HFFc6 (cell line): ENCODE data around the gene PACC1. TPM values are rescaled to one million over a fixed set of nuclear protein-coding genes. Genes with fewer than 3 reads are reported as not detected.

Experiments used
- DNase-seq: peaks from one replicate; pipeline ENCODE4 v3.0.0-alpha.2; 2018
- H3K27ac Mint-ChIP-seq: 2 replicates; pipeline ENCODE4 v1.8.0; 2020; ENCODE audit warnings: mild to moderate bottlenecking, mixed read lengths
- H3K27me3 Mint-ChIP-seq: 2 replicates; pipeline ENCODE4 v1.8.0; 2021; ENCODE audit warnings: mild to moderate bottlenecking, moderate library complexity, mixed read lengths; ENCODE audit not compliant: insufficient read depth
- H3K36me3 Mint-ChIP-seq: 2 replicates; pipeline ENCODE4 v1.8.0; 2021; ENCODE audit warnings: low read depth, mixed read lengths
- H3K4me1 Mint-ChIP-seq: 2 replicates; pipeline ENCODE4 v1.8.0; 2020; ENCODE audit warnings: low read depth, mixed read lengths
- H3K4me3 Mint-ChIP-seq: 2 replicates; pipeline ENCODE4 v1.8.0; 2020; ENCODE audit warnings: mild to moderate bottlenecking, moderate library complexity, mixed read lengths
- H3K9me3 Mint-ChIP-seq: 2 replicates; pipeline ENCODE4 v1.8.0; 2020; ENCODE audit warnings: mild to moderate bottlenecking, mixed read lengths
- CTCF ChIP-seq: fragments of 200-600 bp; sonication (generic); IDR thresholded peaks from 2 replicates; pipeline ENCODE4 v1.5.0; 2021; ENCODE audit warnings: antibody characterized with exemption, mild to moderate bottlenecking
- total RNA-seq, 6 experiments: library from RNA; stranded (reverse); fragmentation: NEBNext Ultra II Directional; extraction: Animal tissue kit (Norgen Biotek cat#: 25700); gene quantifications; 2 replicates in 1 of 6; 3 replicates in 5 of 6; pipeline ENCODE4 v1.2.3, GENCODE V29; 2021

Gene PACC1
- total RNA-seq, 6 experiments from 2014 or later, result 6.9 to 7.6 (median 7.4) TPM

- H3K4me1 Mint-ChIP-seq, result peaks cover 39% of the 10 kb centered on the region
- DNase-seq, result no peak
- no peaks in the 10 kb centered on the region for H3K9me3 Mint-ChIP-seq
- H3K4me3 Mint-ChIP-seq, result no peak overlapping the region
- peaks cover 11% of the 10 kb centered on the region; the same call in 1 of the 2 replicates for H3K27me3 Mint-ChIP-seq
- H3K27ac Mint-ChIP-seq, result no peak overlapping the region
- 0 out of 2 replicates have a peak, but pooled peaks cover 4% of the 10 kb centered on the region for H3K36me3 Mint-ChIP-seq
- no peak for TF ChIP-seq CTCF
These were observed 16.3 kb upstream of the PACC1 start for GRCh38 chr1:212430955-212431394.

- H3K9me3 Mint-ChIP-seq, result no peaks in the 10 kb centered on the region
- 0 out of 2 replicates have a peak, but pooled peaks cover 4% of the 10 kb centered on the region for H3K36me3 Mint-ChIP-seq
- peaks cover 39% of the 10 kb centered on the region for H3K4me1 Mint-ChIP-seq
- TF ChIP-seq CTCF, result no peak
- no peak overlapping the region for H3K4me3 Mint-ChIP-seq
- peaks cover 11% of the 10 kb centered on the region; the same call in 1 of the 2 replicates for H3K27me3 Mint-ChIP-seq
- no peak overlapping the region for H3K27ac Mint-ChIP-seq
- no peak for DNase-seq
These were observed 15.7 kb upstream of the PACC1 start for GRCh38 chr1:212430416-212430815.

- H3K4me1 Mint-ChIP-seq, result peaks cover 24% of the 10 kb centered on the region
These were observed 13.8 kb upstream of the PACC1 start for GRCh38 chr1:212428496-212428895.

GRCh38 chr1:212423879-212424278 is 9.2 kb upstream of the PACC1 start:
- TF ChIP-seq CTCF, result no peak
- no peak overlapping the region for H3K27ac Mint-ChIP-seq
- H3K27me3 Mint-ChIP-seq, result peaks cover 12% of the 10 kb centered on the region
- DNase-seq, result no peak
- no peaks in the 10 kb centered on the region for H3K9me3 Mint-ChIP-seq
- H3K4me3 Mint-ChIP-seq, result no peak overlapping the region
- H3K36me3 Mint-ChIP-seq, result no peaks in the 10 kb centered on the region
- no peaks in the 10 kb centered on the region for H3K4me1 Mint-ChIP-seq

More at GRCh38 chr1:212428496-212428895, 13.8 kb upstream of the PACC1 start:
- TF ChIP-seq CTCF, result no peak
- Mint-ChIP-seq H3K4me3 (no peak overlapping the region), H3K36me3 (no peaks in the 10 kb centered on the region), H3K9me3 (no peaks in the 10 kb centered on the region), H3K27ac (no peak overlapping the region), H3K27me3 (peaks cover 11% of the 10 kb centered on the region; the same call in 1 of the 2 replicates)
- DNase-seq, result no peak

GRCh38 chr1:212421165-212421564 is 6.5 kb upstream of the PACC1 start:
- Mint-ChIP-seq H3K27ac (no peak overlapping the region), H3K27me3 (peaks cover 6% of the 10 kb centered on the region), H3K36me3 (no peaks in the 10 kb centered on the region), H3K4me3 (no peak overlapping the region), H3K4me1 (no peaks in the 10 kb centered on the region), H3K9me3 (no peaks in the 10 kb centered on the region)
- no peak for DNase-seq
- TF ChIP-seq CTCF, result no peak
